ENCODE results near the gene GABRR2.
"Not testable (repeated sequence)": the region's sequence is repeated elsewhere in the genome, so short reads cannot be mapped to it uniquely, and the experiment has no call there.

GABRR2 gene

GRCh38 chr6:89260832-89261231, 54.3 kb downstream of the GABRR2 start:
- no peak for DNase-seq (ENCODE audit: extremely low read depth in 1 of 2, low read depth in 1 of 2)

GRCh38 chr6:89260310-89260709, 54.8 kb downstream of the GABRR2 start:
- DNase-seq (ENCODE audit: extremely low read depth in 1 of 2, low read depth in 1 of 2) = no peak

- DNase-seq (ENCODE audit: extremely low read depth in 1 of 2, low read depth in 1 of 2) = no peak
These were observed 56.2 kb downstream of the GABRR2 start for GRCh38 chr6:89258912-89259311.

GRCh38 chr6:89257781-89258180, 57.3 kb downstream of the GABRR2 start:
- no peak for DNase-seq (ENCODE audit: extremely low read depth in 1 of 2, low read depth in 1 of 2)

GRCh38 chr6:89257346-89257745, 57.8 kb downstream of the GABRR2 start:
- DNase-seq (ENCODE audit: extremely low read depth in 1 of 2, low read depth in 1 of 2) = no peak

GRCh38 chr6:89255417-89255816, 59.7 kb downstream of the GABRR2 start:
- DNase-seq (ENCODE audit: extremely low read depth in 1 of 2, low read depth in 1 of 2) = no peak

GRCh38 chr6:89254569-89254968, 60.5 kb downstream of the GABRR2 start:
- no peak for DNase-seq (ENCODE audit: extremely low read depth in 1 of 2, low read depth in 1 of 2)

- DNase-seq (ENCODE audit: extremely low read depth in 1 of 2, low read depth in 1 of 2) = no peak
These were observed 62.2 kb downstream of the GABRR2 start for GRCh38 chr6:89252907-89253306.

- DNase-seq (ENCODE audit: extremely low read depth in 1 of 2, low read depth in 1 of 2) = no peak
These were observed 63.1 kb downstream of the GABRR2 start for GRCh38 chr6:89251976-89252375.

- no peak for DNase-seq (ENCODE audit: extremely low read depth in 1 of 2, low read depth in 1 of 2)
These were observed 63.9 kb downstream of the GABRR2 start for GRCh38 chr6:89251170-89251569.

- DNase-seq (ENCODE audit: extremely low read depth in 1 of 2, low read depth in 1 of 2) = no peak
These were observed 64.9 kb downstream of the GABRR2 start for GRCh38 chr6:89250239-89250638.

- DNase-seq (ENCODE audit: extremely low read depth in 1 of 2, low read depth in 1 of 2) = no peak
These were observed 70.7 kb downstream of the GABRR2 start for GRCh38 chr6:89244241-89244985.

- DNase-seq (ENCODE audit: extremely low read depth in 1 of 2, low read depth in 1 of 2) = no peak
These were observed 71.8 kb downstream of the GABRR2 start for GRCh38 chr6:89243331-89243629.

- DNase-seq (ENCODE audit: extremely low read depth in 1 of 2, low read depth in 1 of 2) = no peak
These were observed 72.3 kb downstream of the GABRR2 start for GRCh38 chr6:89242574-89243330.

GRCh38 chr6:89239338-89239737, 75.8 kb downstream of the GABRR2 start:
- no peak for DNase-seq (ENCODE audit: extremely low read depth in 1 of 2, low read depth in 1 of 2)

GRCh38 chr6:89237158-89237557, 77.9 kb downstream of the GABRR2 start:
- DNase-seq (ENCODE audit: extremely low read depth in 1 of 2, low read depth in 1 of 2) = no peak

GRCh38 chr6:89233605-89234004, 81.5 kb downstream of the GABRR2 start:
- not testable (repeated sequence) for DNase-seq (ENCODE audit: extremely low read depth in 1 of 2, low read depth in 1 of 2)

GRCh38 chr6:89222712-89223039, 92.4 kb downstream of the GABRR2 start:
- DNase-seq (ENCODE audit: extremely low read depth in 1 of 2, low read depth in 1 of 2) = no peak

- DNase-seq (ENCODE audit: extremely low read depth in 1 of 2, low read depth in 1 of 2) = no peak
These were observed 93.0 kb downstream of the GABRR2 start for GRCh38 chr6:89221971-89222711.

- DNase-seq (ENCODE audit: extremely low read depth in 1 of 2, low read depth in 1 of 2) = no peak
These were observed 94.0 kb downstream of the GABRR2 start for GRCh38 chr6:89221129-89221528.

- DNase-seq (ENCODE audit: extremely low read depth in 1 of 2, low read depth in 1 of 2) = no peak
These were observed 97.7 kb downstream of the GABRR2 start, which contains the start of gene GABRR1 for GRCh38 chr6:89217299-89217910. Gene GABRR1, minus strand, starts transcription at chr6:89217358. Its CDS starts 36 bp downstream, at chr6:89217322.

Data from stimulated activated CD8-positive, alpha-beta memory T cell treated with anti-CD3 and anti-CD28 coated beads, Interleukin-7, amount 100 ng/mL, for 48 hours (primary cell).